Body of pancreas (tissue), 4 donors: ENCODE measurements around the gene TNFRSF18.

Source experiments
- POLR2A ChIP-seq, 3 donors: fragments of 450-650 bp; IDR thresholded peaks; one replicate each; pipeline ENCODE4 v1.6.1; 2016; ENCODE audit warnings: antibody characterized with exemption in 3 of 3, mild to moderate bottlenecking in 2 of 3
- TF ChIP-seq, protein P1 (sequence below), 7 experiments: fragments of 450-650 bp in 4 of 7; fragments of 200-600 bp in 3 of 7; sonication (generic) in 3 of 7; IDR thresholded peaks; one replicate each; pipeline ENCODE4 v1.5.1; 2016 to 2019; ENCODE audit warnings: antibody characterized with exemption in 7 of 7

DNA sequence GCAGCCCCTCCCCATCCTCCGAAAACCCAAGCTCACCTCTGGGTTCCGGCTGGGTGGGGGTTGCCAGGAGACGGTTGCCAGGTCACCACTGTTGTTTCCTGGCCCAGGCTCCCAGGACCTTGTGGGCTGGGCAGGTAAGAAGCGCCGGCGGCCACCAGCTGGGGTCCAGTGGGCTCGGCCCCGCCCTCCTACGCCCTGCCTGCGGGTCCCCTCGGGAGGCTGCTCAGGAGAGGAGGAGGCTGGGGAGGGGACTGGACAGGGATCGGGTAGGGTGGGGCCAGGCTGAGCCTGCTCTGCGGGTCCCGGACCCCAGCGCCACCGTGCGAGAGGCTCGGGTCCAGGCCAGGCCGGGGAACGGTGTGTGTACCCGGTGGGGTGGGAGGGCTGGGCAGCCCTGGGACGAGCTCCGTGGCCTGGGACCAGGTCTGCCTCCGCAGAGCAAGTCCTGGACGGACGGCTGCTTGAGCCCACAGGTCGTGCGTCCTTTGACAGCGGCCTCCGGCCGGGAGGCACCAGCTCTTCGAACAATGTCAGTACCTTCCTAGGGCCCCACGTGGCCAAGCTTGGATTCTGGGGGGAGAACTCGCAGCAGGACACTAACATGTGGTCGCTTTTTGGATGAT is 32.5 kb downstream of the TNFRSF18 start, which contains the start of gene TTLL10:
- TF ChIP-seq, protein P1, sequence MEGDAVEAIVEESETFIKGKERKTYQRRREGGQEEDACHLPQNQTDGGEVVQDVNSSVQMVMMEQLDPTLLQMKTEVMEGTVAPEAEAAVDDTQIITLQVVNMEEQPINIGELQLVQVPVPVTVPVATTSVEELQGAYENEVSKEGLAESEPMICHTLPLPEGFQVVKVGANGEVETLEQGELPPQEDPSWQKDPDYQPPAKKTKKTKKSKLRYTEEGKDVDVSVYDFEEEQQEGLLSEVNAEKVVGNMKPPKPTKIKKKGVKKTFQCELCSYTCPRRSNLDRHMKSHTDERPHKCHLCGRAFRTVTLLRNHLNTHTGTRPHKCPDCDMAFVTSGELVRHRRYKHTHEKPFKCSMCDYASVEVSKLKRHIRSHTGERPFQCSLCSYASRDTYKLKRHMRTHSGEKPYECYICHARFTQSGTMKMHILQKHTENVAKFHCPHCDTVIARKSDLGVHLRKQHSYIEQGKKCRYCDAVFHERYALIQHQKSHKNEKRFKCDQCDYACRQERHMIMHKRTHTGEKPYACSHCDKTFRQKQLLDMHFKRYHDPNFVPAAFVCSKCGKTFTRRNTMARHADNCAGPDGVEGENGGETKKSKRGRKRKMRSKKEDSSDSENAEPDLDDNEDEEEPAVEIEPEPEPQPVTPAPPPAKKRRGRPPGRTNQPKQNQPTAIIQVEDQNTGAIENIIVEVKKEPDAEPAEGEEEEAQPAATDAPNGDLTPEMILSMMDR (IDR thresholded peaks at IDR 0.05), result no peak
- no peak for TF ChIP-seq POLR2A (IDR thresholded peaks at IDR 0.05)
